Activated T-helper 1 cell treated with Interleukin-2 at 50 U/mL for 16 hours (primary cell): ENCODE data around the gene SEZ6.

Experiments used
- DNase-seq: peaks from one replicate; pipeline ENCODE4 v3.0.0-alpha.2; 2020; ENCODE audit warnings: low read depth

The SEZ6 gene

DNA sequence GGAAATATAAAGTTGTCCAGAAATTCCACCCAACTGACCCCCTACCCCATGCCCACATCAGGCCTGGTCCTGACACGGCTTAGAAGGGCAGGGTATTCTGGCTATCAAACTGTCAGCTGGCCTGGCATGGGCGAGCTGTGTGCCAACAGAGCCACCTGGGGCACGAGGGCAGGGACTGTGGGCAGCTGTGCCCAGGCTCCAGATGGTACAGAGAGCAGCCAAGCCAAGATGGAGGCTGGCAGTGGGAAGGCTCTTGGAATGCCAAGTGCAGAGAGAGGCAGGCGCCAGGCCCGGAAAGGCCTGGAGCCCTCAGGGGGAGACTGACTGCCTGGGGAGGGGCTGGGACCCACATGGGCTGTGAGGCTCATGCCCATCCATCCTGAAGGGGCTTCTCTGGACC lies 30.2 kb downstream of the SEZ6 start:
- no peak for DNase-seq

GRCh38 chr17:28975031-28975430 lies 30.8 kb downstream of the SEZ6 start:
- DNase-seq, result no peak

DNA sequence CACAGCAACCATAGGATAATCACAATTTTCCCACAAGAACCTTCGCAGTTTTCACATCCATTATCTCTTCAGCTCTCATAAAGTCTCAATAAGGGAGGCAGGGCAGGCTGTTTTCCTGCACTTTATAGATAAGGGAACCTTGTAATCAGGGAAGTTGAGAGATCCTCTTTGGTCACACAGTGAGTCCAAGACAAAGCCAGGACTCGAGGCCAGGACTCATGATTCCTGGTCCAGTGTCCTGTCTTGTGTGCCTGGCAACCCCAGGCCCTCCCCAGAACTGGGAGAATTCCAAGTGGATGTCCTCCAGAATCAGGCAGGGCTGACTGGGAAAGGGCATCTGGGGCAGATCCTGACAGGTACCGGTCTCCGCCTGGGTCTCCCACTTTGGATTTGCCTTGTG lies 31.4 kb downstream of the SEZ6 start:
- DNase-seq, result no peak

- DNase-seq, result no peak
These were observed 32.4 kb downstream of the SEZ6 start for GRCh38 chr17:28973425-28973824.

DNA sequence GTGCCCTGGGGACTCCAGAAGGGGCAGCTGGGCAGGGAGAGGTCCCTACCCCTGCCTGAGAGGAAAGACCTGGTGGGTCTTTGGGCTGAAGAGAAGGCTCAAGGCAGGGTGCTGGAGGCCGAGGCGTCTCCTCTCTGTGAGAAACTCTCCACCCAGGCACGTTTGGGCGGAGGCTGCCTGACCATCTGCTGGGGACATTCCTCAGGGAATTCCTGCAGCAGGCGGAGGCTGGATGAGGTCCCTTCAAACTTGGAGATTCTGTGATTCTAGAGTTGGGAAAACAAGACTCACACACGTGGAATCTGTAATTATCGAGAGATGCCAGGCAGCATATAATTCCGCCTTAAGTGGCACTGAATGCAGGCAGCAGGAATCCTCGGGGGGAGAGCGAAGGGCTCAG lies 33.4 kb downstream of the SEZ6 start:
- DNase-seq, result no peak

- no peak for DNase-seq
These were observed 35.0 kb downstream of the SEZ6 start for GRCh38 chr17:28970879-28971278.

GRCh38 chr17:28969706-28970393 lies 36.0 kb downstream of the SEZ6 start:
- DNase-seq, result no peak

- DNase-seq, result no peak
These were observed 36.9 kb downstream of the SEZ6 start for GRCh38 chr17:28968914-28969295.

- no peak for DNase-seq
These were observed 37.5 kb downstream of the SEZ6 start for GRCh38 chr17:28968231-28968913.

- no peak for DNase-seq
These were observed 38.4 kb downstream of the SEZ6 start for GRCh38 chr17:28967221-28968135.

DNA sequence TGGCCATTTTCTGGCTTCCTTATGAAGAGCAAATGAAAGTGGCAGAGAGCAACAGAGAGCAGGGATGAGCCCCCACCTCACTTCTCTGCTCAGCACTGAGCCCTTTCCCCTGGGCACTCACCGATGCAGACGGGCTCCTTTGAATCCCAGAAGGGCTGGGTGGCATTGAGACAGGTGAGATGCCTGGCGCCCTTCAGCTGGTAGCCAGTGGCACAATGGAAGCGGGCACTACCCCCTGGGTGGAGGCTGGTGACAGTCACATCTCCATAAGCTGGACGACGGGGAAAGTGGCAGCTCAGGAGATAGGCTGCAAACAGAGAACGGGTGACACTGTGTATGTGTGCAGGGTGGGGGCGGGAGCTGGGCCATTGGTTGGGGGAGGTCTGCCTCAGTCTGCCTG lies 42.0 kb downstream of the SEZ6 start:
- no peak for DNase-seq

DNA sequence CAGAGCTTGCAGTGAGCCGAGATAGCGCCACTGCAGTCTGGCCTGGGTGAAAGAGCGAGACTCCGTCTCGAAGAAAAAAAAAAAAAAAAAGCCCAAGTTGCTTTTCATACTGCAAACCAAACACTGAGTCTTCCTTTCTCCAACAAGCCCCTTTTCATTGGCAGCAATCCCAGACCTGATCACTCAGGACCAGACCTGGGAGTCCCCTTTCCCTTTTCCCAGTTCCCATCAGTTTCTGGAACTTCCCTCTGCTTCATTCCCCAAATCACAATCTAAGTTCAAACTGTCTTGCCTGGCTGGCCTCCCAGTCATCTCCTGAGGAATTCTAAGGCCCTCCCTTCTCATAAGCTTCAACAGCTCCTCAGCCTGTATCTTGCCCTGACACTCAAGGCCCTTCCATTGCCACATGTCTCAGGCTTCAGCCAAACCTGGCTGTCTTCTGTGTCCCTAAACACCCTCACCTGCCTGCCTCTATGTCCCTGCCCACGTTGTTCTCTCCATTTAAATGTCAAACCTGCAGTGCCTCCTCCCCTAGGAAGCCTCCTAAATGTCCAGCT lies 42.7 kb downstream of the SEZ6 start:
- DNase-seq, result no peak

- no peak for DNase-seq
These were observed 44.4 kb downstream of the SEZ6 start for GRCh38 chr17:28961391-28961790.

GRCh38 chr17:28960256-28961061 lies 45.4 kb downstream of the SEZ6 start:
- no peak for DNase-seq

DNA sequence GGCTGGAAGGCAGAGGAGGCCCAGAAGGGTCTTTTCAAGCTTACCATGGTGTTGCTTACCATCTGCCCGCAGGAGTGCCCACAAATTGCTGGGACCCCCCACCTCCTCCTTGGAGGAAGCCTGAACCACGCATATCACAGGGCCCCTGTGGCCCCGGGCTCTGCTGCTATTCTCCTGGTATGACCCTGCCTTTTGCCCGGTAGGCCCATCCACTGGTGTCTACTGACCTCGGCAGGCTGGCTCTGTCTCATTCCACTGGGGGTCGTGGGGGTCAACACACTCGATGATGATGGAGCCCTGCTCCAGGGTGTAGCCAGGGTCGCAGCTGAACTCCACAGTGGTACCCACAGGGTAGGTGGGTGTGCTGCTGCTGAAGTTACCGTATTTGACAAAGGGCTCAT lies 46.4 kb downstream of the SEZ6 start:
- DNase-seq, result no peak

DNA sequence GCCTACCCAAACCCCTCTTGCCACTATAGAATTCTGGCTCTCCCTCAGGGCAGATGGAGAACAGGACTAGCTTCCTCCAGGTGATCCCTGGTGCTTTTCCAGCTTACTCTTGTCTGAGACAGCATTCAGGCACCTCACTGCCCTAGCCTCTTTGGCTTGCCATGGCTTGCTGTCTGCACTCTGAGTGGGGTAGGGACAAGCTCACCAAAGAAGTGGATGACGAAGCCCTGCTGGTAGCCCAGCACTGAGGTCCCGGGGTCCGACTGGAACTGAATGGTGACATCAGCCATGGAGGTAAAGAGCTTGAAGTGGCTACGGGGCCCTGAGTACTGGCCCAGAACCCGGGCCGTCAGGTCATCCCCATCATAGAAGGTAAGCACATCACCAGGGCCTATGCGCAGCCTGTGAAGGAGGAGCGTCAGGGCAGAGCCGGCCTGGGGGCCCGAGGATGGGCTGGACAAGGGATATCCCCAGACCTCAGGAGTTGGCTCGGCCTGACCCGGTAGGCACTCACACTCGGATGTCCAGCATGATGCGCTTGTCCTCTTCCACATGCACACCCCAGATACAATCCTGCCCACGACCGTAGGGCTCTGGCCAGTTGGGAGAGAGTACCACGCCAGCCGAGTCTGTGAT lies 46.9 kb downstream of the SEZ6 start:
- DNase-seq, result no peak

DNA sequence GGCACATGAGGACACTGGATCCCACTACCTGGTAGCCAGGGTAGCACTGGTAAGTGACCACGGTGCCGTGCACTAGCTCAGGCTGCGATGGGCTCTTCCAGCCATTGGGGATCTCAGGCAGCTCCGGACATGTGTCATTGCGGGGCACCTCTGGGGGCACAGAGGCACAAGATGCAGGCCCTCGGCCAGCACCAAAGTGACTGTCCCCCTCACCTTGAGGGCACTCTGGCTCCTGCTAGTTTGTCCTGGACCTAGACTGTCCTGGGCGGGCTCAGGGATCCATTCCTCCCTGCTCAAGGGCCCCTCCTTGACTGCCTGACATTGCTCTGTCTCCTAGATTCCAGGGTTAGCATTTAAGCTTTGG lies 47.9 kb downstream of the SEZ6 start:
- no peak for DNase-seq

GRCh38 chr17:28957277-28957991 lies 48.4 kb downstream of the SEZ6 start:
- no peak for DNase-seq

DNA sequence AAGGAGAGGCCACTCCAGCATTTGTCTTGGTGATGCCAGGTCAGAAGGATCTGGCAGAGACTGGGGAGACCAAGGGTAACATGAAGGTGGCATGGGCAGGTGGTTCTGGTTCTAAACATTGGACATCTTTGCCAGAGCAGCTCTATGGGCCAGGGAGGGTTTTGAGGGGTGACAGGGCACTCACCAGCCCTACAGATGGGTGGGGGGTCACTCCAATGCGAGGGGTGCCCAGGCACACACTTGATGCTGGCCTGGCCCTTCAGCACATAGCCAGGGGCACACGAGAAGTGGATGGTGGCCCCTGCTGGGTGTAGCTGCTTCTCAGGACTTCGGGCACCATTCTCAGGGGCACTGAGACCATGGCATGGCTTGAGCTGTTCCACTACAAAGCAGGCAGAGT lies 49.0 kb downstream of the SEZ6 start:
- no peak for DNase-seq

- DNase-seq, result no peak
These were observed 49.7 kb downstream of the SEZ6 start for GRCh38 chr17:28956112-28956511.

GRCh38 chr17:28955408-28955807 lies 50.4 kb downstream of the SEZ6 start:
- no peak for DNase-seq
